ENCODE results near the gene GLRX.
"Not testable (repeated sequence)": the region's sequence is repeated elsewhere in the genome, so short reads cannot be mapped to it uniquely, and the experiment has no call there.

DNA sequence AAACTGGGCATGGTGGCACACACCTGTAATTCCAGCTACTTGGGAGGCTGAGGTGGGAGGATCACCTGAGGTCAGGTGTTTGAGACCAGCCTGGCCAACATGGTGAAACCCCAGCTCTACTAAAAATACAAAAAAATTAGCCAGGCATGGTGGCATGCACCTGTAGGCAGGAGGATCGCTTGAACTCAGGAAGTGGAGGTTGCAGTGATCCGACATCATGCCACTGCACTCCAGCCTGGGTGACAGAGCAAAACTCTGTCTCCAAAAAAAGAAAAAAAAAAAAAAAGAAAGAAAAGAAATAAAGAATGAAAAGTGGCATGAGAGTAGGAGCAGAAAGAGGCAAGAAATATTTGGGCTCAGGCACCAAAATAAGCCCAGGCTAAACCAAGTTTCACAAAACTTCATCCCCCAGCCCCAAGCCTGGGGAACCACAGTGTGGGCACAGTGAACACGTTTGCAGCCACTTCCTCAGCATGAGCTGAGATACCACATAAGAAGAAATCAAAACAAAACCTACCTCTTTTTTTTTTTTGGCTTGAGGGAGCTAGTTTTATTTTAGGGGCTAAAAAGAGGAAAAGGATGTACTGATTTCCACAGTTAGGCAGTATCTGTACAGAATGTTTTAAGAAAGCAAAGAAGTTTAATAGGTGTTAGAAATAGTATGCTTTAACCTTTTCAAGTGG, 46.8 kb upstream of the GLRX start:
- TF ChIP-seq, protein P1, sequence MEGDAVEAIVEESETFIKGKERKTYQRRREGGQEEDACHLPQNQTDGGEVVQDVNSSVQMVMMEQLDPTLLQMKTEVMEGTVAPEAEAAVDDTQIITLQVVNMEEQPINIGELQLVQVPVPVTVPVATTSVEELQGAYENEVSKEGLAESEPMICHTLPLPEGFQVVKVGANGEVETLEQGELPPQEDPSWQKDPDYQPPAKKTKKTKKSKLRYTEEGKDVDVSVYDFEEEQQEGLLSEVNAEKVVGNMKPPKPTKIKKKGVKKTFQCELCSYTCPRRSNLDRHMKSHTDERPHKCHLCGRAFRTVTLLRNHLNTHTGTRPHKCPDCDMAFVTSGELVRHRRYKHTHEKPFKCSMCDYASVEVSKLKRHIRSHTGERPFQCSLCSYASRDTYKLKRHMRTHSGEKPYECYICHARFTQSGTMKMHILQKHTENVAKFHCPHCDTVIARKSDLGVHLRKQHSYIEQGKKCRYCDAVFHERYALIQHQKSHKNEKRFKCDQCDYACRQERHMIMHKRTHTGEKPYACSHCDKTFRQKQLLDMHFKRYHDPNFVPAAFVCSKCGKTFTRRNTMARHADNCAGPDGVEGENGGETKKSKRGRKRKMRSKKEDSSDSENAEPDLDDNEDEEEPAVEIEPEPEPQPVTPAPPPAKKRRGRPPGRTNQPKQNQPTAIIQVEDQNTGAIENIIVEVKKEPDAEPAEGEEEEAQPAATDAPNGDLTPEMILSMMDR (IDR thresholded peaks at IDR 0.05): not testable (repeated sequence)
- TF ChIP-seq ZFX (IDR thresholded peaks at IDR 0.05; ENCODE audit: borderline replicate concordance): not testable (repeated sequence)

All from 22Rv1 (cell line).